ENCODE measurements around the gene NODAL.

- TF ChIP-seq CTCF (IDR thresholded peaks at IDR 0.05; ENCODE audit: poor library complexity, severe bottlenecking) (no peak), EZH2 (IDR thresholded peaks at IDR 0.05; ENCODE audit: borderline replicate concordance, insufficient read depth, low read length, poor library complexity, severe bottlenecking) (no peak), MXI1 (conservative IDR thresholded peaks at IDR 0.05; ENCODE audit: poor library complexity, severe bottlenecking) (no peak), POLR2AphosphoS5 (IDR thresholded peaks at IDR 0.05) (no peak)
Measured at GRCh38 chr10:70424320-70424719, 17.2 kb downstream of the NODAL start.

Data from neural cell (in vitro differentiated cells).